Esophagus squamous epithelium (tissue), 5 donors: ENCODE results near the gene PITPNM3. TPM values are rescaled to one million over a fixed set of nuclear protein-coding genes. Genes with fewer than 3 reads are reported as not detected.

ENCODE experiments used
- DNase-seq: peaks from one replicate; lab custom pipeline; 2025; lab: John Stamatoyannopoulos, UW
- H3K27ac ChIP-seq, 4 donors: fragments of 200-600 bp; sonication (generic); one replicate each; pipeline ENCODE4 v1.5.1; 2016 to 2019; ENCODE audit warnings: mild to moderate bottlenecking in 1 of 4
- H3K27me3 ChIP-seq, 4 donors: fragments of 200-600 bp; sonication (generic); 1 replicate in 3 of 4; 2 replicates in 1 of 4; pipeline versions ENCODE4 v1.5.1 to v1.6.0; 2017 to 2021; ENCODE audit warnings: antibody characterized with exemption in 1 of 4
- H3K36me3 ChIP-seq, 3 donors: fragments of 200-600 bp; sonication (generic); one replicate each; pipeline ENCODE4 v1.5.1; 2016 to 2019
- H3K4me1 ChIP-seq, 3 donors: fragments of 200-600 bp; sonication (generic); one replicate each; pipeline ENCODE4 v1.5.1; 2017 to 2019
- H3K4me3 ChIP-seq, 4 donors: fragments of 200-600 bp; sonication (generic); 1 replicate in 3 of 4; 2 replicates in 1 of 4; pipeline ENCODE4 v1.5.1; 2016 to 2019; ENCODE audit warnings: mild to moderate bottlenecking in 2 of 4, moderate library complexity in 1 of 4
- H3K9me3 ChIP-seq, 3 donors: fragments of 200-600 bp; sonication (generic); one replicate each; pipeline ENCODE4 v1.5.1; 2016 to 2019
- POLR2A ChIP-seq, 4 donors: fragments of 450-650 bp; IDR thresholded peaks; one replicate each; pipeline ENCODE4 v1.6.1; 2017; ENCODE audit warnings: antibody characterized with exemption in 4 of 4, mild to moderate bottlenecking in 4 of 4, moderate library complexity in 3 of 4
- WGBS, 2 donors: methylation state at CpG; one replicate each; pipeline ENCODE4 v1.1.5; 2018; 5-methylcytosine and 5-hydroxymethylcytosine counted together
- intact Hi-C: fragments of 100-400 bp; cut with DNase I; formaldehyde crosslinking; loops from one replicate; pipeline ENCODE4 v1.15.0; 2022
- small RNA-seq, 4 donors: library from RNA; depleted of rRNA; stranded (forward); fragments of <200 nt; gene quantifications; one replicate each; pipeline ENCODE3, GENCODE V24; 2016
- total RNA-seq, 4 donors: library from RNA; depleted of rRNA; stranded (reverse); fragments of >200 nt; gene quantifications; one replicate each; pipeline ENCODE4 v1.1.0, GENCODE V29; 2016
- TF ChIP-seq, protein P1 (sequence below), 6 experiments: fragments of 450-650 bp in 4 of 6; fragments of 200-600 bp in 2 of 6; sonication (generic) in 2 of 6; IDR thresholded peaks; one replicate each; pipeline ENCODE4 v1.5.1; 2016 to 2019; ENCODE audit warnings: antibody characterized with exemption in 6 of 6, mild to moderate bottlenecking in 4 of 6, moderate library complexity in 4 of 6
- donor health status: DM: yes; HTN: yes; CAD: no.

The PITPNM3 gene
- total RNA-seq, 4 donors from 2014 or later: 14.0 to 33.4 (median 21.5) TPM

DNA sequence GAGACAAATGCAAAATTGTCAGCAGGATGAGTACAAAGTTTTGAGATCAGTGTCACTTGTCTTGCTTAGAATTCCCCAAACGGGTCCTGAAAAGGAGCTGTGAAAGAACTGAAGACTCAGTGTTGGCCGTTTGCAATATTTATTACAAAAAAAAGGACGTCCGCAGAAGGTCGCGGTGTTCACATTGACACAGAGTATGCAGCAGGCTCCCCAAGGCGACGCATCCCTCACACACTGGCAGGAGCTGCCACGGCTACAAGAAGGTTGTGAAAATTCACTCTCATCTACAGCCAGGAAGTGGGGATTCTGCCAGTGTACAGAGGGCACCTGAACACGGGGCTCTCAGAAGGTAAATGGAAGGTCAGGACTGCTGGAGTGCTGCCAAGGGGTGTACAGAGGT lies 147.6 kb downstream of the PITPNM3 start:
- intact Hi-C loops: no loop called here
- DNase-seq: no peak
- Histone ChIP-seq H3K4me1 (no peaks in the 10 kb centered on the region), H3K9me3 (no peaks in the 10 kb centered on the region), H3K4me3 (no peak overlapping the region), H3K27ac (no peak overlapping the region), H3K36me3 (no peaks in the 10 kb centered on the region), H3K27me3 (peaks cover 0 to 54% (median 0%) of the 10 kb centered on the region in 4 donors)
- 56 to 64% methylated on average over 9 to 10 of the region's 10 CpGs for WGBS, 2 donors
- TF ChIP-seq POLR2A (IDR thresholded peaks at IDR 0.05): no peak

DNA sequence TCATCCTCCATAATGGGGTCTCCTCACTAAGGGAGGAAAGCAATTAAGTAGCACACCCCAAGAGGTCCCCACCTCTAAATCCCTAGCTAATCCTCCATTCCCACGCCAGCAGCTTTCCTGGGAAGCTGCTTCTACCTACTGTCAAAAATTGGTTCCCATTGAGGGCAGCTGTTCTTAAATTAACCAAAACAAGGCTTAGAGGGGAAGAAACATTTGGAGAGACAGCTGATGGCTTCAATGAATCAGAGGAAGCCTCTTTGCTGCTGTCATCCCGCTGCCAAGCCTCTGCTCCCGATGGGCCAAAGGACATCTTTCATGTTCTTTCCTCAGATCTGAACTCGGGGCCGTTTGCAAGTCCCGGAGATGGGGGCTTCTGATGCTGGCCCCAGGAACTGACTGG lies 148.1 kb downstream of the PITPNM3 start:
- 17 to 70% methylated on average over 1 to 6 of the region's 6 CpGs for WGBS, 2 donors
- no peaks in the 10 kb centered on the region for H3K36me3 ChIP-seq
- no peaks in the 10 kb centered on the region for H3K9me3 ChIP-seq
- TF ChIP-seq POLR2A (IDR thresholded peaks at IDR 0.05): no peak
- TF ChIP-seq, protein P1, sequence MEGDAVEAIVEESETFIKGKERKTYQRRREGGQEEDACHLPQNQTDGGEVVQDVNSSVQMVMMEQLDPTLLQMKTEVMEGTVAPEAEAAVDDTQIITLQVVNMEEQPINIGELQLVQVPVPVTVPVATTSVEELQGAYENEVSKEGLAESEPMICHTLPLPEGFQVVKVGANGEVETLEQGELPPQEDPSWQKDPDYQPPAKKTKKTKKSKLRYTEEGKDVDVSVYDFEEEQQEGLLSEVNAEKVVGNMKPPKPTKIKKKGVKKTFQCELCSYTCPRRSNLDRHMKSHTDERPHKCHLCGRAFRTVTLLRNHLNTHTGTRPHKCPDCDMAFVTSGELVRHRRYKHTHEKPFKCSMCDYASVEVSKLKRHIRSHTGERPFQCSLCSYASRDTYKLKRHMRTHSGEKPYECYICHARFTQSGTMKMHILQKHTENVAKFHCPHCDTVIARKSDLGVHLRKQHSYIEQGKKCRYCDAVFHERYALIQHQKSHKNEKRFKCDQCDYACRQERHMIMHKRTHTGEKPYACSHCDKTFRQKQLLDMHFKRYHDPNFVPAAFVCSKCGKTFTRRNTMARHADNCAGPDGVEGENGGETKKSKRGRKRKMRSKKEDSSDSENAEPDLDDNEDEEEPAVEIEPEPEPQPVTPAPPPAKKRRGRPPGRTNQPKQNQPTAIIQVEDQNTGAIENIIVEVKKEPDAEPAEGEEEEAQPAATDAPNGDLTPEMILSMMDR (IDR thresholded peaks at IDR 0.05): no peak
- H3K27me3 ChIP-seq: peaks cover 0 to 49% (median 0%) of the 10 kb centered on the region in 4 donors
- no peak overlapping the region for H3K4me3 ChIP-seq
- no peak overlapping the region for H3K27ac ChIP-seq
- intact Hi-C loops: no loop called here
- H3K4me1 ChIP-seq: no peaks in the 10 kb centered on the region
- no peak for DNase-seq

DNA sequence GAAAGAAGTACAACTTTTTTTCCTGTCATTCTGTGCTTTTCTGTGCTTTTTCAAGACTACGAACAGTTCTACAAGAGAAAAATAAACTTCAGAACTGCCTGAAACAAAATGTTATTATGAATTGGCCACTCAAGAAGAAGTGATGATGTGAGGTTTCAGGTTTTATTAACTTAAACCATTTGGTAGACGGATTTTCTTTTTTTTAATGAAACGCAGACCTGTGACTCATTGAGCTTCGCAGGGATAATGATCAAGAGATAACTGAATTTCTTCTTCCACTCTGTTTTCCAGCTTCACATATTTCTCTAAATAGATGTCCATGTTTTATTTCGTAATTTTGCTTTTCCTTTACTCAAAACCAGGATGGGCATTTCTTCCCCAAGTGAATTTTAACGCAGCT lies 154.1 kb downstream of the PITPNM3 start:
- no peaks in the 10 kb centered on the region for H3K36me3 ChIP-seq
- H3K27me3 ChIP-seq: peaks cover 0 to 39% (median 0%) of the 10 kb centered on the region in 4 donors
- intact Hi-C loops: no loop called here
- 70% methylated on average over 6 of the region's 6 CpGs for WGBS, 2 donors
- H3K27ac ChIP-seq: no peak overlapping the region
- no peaks in the 10 kb centered on the region for H3K9me3 ChIP-seq
- no peak for DNase-seq
- no peak overlapping the region for H3K4me3 ChIP-seq
- no peaks in the 10 kb centered on the region for H3K4me1 ChIP-seq
- TF ChIP-seq, protein P1 (IDR thresholded peaks at IDR 0.05): no peak
- no peak for TF ChIP-seq POLR2A (IDR thresholded peaks at IDR 0.05)

Small RNA genes lying within 50 kb of the gene (small RNA-seq; reads per million reads assigned to genes)
- gene RF00017 (0 reads per million in 4 donors), gene RNA5SP435 (0.42 to 3.6 (median 2.4) reads per million in 4 donors)

Other genes starting within 250 kb of the PITPNM3 start
- gene AIPL1, start 121.4 kb downstream of the PITPNM3 start, total RNA-seq: not detected
- gene PIMREG, start 112.1 kb downstream of the PITPNM3 start, total RNA-seq: 1 to 10 TPM; 3.6 to 7.2 (median 5.2) TPM
- gene KIAA0753, start 84.2 kb upstream of the PITPNM3 start, total RNA-seq: 10 to 100 TPM in 3 of 4 donors, 1 to 10 TPM in 1; 8.1 to 17.4 (median 11.4) TPM
- 100 to 1,000 TPM; 446 to 796 (median 696) TPM for gene TXNDC17, start 84.5 kb upstream of the PITPNM3 start, total RNA-seq
- 10 to 100 TPM in 2 of 4 donors, 1 to 10 TPM in 2; 5.5 to 18.9 (median 12.5) TPM for gene MED31, start 95.0 kb upstream of the PITPNM3 start, total RNA-seq
- 1 to 10 TPM in 1 of 4 donors, under 1 TPM in 2, not detected in 1; 0.27 to 1.5 (median 0.57) TPM for gene C17orf100, start 95.2 kb upstream of the PITPNM3 start, total RNA-seq
- 1 to 10 TPM in 2 of 4 donors, under 1 TPM in 2; 0.29 to 2.3 (median 1.3) TPM for gene SLC13A5, start 156.8 kb upstream of the PITPNM3 start, total RNA-seq
- 10 to 100 TPM in 3 of 4 donors, 1 to 10 TPM in 1; 6.9 to 24.0 (median 15.5) TPM for gene XAF1, start 199.5 kb upstream of the PITPNM3 start, total RNA-seq
- 1 to 10 TPM in 3 of 4 donors, under 1 TPM in 1; 0.48 to 2.9 (median 1.9) TPM for gene FBXO39, start 219.7 kb upstream of the PITPNM3 start, total RNA-seq